ENCODE measurements around the gene PACSIN1.

Gene PACSIN1, protein sequence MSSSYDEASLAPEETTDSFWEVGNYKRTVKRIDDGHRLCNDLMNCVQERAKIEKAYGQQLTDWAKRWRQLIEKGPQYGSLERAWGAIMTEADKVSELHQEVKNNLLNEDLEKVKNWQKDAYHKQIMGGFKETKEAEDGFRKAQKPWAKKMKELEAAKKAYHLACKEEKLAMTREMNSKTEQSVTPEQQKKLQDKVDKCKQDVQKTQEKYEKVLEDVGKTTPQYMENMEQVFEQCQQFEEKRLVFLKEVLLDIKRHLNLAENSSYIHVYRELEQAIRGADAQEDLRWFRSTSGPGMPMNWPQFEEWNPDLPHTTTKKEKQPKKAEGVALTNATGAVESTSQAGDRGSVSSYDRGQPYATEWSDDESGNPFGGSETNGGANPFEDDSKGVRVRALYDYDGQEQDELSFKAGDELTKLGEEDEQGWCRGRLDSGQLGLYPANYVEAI

DNA sequence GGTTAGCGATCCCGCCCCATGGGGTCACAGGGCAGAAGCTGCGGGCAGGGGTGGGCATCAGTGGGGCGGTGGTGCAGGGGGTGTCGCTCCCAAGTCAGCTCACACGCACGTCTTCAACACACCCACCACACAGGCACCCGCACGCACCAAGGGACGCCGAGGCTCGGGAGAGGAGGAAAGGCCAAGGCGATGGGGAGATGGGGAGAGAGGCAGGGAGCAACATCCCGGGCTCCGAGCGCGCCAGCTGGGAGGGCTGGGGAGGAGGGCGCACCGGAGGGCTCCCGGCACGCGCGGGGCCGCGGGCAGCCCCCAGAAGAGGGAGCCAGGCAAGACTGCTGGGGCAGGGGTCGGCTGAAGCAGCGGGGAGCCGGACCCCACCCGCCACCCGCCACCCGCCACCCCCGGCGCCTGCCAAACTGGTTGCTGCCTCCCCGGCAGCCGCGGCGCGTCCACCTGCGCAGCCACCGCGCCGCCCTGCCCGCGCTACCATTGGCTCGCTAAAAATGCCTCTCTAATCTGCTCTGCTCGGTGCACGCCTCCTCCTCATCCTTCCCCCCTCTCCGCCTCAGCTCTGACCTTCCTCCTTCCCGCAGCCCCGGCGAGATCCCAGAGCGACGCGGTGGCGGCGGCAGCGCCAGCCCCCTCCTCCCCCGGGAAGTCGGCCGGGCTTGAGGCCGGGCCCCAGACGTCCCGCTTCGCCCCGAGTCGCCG is at the start of gene PACSIN1:
Gene PACSIN1 (plus strand): TSS at position 546 of the 711 bp plus-strand sequence. CDS start 60,230 bp downstream, outside the sequence.
- no peak for DNase-seq

GRCh38 chr6:34416877-34417371 is 49.0 kb upstream of the PACSIN1 start:
- no peak for DNase-seq

DNA sequence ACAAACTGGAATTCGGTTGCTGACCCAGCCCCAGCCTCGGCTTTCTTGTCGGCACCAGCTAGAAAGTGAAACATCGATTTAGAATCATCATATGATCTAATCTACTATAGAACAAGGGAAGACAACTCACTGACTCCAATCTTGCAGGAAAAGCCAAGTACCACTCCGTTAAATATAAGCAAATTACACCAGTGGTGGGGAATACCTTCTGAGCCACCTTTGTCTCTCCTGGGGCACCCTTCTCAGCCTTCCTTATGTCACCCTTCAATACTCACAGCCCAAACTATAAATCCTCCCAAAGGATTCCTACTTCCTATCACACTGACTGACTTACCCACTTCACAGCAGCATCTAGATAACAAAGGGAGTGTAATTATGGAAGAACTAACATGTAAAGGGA is 47.5 kb upstream of the PACSIN1 start:
- no peak for DNase-seq

- DNase-seq = no peak
Observed at GRCh38 chr6:34423254-34423653, 42.6 kb upstream of the PACSIN1 start.

DNA sequence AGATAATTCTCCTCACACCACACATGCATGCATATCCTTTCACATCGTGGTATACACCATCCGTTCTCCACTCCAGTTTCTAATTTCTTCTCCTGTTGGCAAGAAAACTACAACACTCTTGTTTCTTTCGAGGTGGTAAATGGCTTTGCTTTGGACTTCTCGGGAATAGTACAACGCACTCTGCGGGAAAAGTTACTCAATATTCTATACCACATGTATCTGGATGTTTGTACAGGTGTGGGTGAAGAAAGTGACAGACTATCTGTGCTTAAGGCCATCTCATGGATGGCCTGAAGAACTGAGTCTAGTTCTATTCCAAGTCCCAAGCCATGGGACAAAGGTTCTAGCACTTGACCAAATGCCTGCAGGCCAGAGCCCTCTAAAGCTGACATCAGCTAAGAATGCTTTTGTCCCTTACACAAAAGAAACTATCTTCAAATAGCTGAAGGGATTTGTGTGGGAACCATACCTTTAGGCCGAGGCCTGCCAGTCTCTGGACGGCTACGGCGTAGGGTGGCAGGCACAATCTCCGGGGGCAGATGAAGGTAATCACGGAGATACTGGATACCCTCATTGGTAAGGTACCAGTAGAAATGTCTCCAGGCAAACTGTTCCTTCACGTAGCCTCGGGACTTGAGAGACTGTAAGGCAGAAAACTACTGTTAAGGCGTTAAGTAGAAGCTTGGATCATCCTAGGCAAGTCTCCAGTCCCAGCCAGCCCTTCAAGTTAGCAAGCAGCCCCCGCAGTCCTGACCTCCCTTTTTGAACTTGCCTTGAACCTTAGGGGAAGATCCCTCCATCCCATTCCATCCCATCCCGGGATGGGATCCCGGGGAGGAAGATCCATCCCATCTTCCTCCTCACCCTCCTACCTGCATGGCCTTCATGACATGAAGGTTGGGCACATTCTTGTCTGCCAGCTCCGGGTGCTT is 41.4 kb upstream of the PACSIN1 start:
- no peak for DNase-seq

- DNase-seq = no peak
Observed at GRCh38 chr6:34425132-34425497, 40.8 kb upstream of the PACSIN1 start.

DNA sequence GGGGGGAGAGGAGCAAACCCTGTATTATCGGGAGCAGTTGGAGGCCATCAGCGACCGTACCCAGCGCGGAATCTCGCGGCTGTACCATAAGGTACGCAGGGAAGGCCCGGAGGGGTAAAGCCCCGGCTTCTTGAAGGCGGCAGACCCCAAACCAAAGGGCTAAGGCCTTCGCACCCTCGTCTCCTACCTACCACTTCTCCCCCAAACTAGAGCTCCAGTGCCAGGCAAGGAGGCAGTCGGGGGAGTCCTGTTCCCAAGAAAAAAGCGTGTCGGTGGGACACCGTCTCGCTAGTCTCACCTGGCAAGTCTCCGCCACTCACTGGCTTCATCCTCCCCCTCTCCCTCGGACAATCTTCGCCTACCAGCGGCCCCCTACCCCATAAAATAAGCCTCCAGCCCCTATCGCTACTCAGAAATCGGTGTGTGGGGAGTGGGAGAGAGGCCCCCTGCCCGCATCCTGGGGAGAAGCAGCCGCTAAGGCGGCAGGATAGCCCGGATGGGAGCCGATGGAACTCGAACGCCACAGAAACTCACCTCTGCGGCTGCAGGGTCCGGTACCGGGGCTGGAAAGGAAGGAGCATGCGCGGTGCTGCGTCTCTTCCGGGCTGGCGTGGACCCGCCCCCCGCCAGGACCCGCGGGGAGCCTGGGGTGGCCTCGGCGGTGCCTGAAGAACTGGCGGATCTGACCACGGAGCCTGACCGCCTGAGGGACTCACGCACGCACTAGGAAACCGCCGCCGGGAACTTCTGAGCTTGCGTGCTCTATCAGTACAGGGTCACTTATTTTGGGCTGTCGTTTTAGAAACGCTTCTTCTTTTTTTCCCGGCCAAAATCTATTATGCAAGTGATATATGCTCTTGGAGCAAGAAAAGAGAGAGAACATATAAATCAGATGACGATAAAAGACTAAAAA is 40.1 kb upstream of the PACSIN1 start, which contains the start of gene RPS10:
Gene RPS10 (minus strand): TSS at position 572 of the 913 bp plus-strand sequence. CDS start 848 bp downstream, outside the sequence.
- peak; percentile 89 for DNase-seq

- DNase-seq = no peak
Observed at GRCh38 chr6:34435916-34436315, 30.0 kb upstream of the PACSIN1 start.

DNA sequence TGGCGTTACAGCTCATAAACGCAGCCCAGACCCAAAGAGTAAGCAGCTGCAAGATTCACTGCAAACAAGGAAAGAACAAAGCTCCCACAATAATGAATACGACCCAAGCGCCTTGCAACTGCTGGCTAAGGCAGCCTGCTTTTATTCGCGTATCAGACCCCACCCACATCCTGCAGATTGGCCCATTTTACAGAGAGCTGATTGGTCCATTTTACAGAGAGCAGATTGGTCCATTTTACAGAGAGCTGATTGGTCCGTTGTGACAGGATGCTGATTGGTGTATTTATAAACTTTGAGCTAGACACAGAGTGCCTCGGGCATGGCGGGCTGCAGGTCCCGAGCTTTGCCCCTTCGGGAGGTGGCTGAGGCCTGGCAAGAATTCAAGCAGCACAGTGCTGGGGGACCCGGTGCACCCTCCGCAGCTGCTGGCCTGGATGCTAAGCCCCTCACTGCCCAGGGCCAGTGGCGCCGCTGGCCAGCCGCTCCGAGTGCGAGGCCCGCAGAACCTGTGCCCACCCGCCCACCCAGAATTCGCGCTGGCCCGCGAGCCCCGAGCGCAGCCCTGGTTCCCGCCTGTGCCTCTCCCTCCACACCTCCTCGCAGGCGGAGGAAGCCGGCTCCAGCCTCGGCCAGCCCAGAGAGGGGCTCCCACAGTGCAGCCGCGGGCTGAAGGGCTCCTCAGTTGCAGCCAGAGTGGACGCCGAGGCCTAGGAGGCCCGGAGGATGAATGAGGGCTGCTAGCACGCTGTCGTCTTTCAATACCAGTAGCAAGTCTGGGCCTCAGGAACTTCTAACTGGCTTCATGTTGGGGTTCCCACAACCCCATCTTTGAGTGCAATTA is 28.9 kb upstream of the PACSIN1 start:
- DNase-seq = no peak

- no peak for DNase-seq
Observed at GRCh38 chr6:34437644-34437970, 28.3 kb upstream of the PACSIN1 start.

DNA sequence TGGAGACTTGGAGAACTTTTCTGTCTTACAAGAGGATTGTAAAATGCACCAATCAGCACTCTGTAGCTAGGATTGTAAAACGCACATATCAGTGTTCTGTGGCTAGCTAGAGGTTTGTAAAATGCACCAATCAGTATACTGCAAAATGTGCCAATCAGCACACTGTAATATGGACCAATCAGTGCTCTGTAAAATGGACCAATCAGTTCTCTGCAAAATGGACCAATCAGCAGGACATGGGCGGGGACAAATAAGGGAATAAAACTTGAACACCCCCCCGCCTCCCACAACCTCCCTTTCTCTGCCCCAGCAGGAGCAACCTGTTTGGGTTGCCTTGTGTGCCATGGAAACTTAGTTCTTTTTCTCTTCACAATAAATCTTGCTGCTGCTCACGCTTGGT is 27.2 kb upstream of the PACSIN1 start:
- no peak for DNase-seq

GRCh38 chr6:34439442-34439841 is 26.4 kb upstream of the PACSIN1 start:
- no peak for DNase-seq

- no peak for DNase-seq
Observed at GRCh38 chr6:34441526-34441925, 24.4 kb upstream of the PACSIN1 start.

- DNase-seq = no peak
Observed at GRCh38 chr6:34445313-34445860, 20.5 kb upstream of the PACSIN1 start.

- DNase-seq = no peak
Observed at GRCh38 chr6:34447386-34447785, 18.5 kb upstream of the PACSIN1 start.

DNA sequence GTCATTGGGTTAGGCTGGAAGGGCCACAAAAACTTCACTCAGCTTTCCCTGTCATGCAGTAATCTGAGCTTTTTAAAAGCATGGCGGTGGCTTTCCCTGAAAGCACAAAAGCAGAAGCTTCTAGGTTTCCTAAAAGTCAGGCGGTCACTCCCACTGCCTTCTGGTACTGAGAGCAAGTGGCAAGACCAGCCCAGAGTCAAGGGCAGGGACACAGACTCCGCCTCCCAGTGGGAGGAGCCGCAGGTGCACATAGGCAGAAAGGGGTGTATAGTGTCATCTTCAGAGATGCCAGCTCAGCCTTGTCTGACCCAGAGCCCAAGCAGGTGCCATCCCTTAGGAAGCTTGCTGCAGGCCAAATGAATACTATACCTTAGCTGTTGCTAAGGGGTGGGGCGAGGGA is 18.0 kb upstream of the PACSIN1 start:
- peak; percentile 46 for DNase-seq

- DNase-seq = no peak
Observed at GRCh38 chr6:34451192-34451591, 14.7 kb upstream of the PACSIN1 start.

GRCh38 chr6:34455831-34456230 is 10.0 kb upstream of the PACSIN1 start:
- DNase-seq = no peak

GRCh38 chr6:34457382-34457741 is 8.5 kb upstream of the PACSIN1 start:
- DNase-seq = no peak

Data from NCI-H446 treated with DMSO at 0.1 percent for 48 hours (cell line).